Measurements from ENCODE around the gene RFC5.
"Not testable (repeated sequence)": the region's sequence is repeated elsewhere in the genome, so short reads cannot be mapped to it uniquely, and the experiment has no call there.

Gene RFC5

DNA sequence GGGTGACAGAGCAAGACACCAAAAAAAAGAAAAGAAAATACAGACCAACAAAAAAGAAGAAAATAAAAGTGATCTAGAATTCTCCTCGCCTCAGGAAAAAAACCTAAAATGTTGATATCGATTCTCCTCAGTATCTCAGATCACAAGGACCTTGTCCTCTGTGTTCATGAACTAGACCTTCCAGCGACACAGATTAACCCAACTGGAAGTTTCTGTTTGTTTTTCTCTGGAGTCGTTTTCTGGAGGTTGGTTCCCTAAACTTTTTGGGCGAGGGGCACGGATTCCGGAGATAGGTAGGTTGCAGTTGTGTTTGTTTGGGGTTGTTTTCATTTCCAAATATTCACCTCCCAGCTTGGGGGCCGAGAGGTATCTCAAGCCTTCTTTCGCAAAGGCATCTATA lies 559 bp upstream of the RFC5 start:
- DNase-seq, result no peak

DNA sequence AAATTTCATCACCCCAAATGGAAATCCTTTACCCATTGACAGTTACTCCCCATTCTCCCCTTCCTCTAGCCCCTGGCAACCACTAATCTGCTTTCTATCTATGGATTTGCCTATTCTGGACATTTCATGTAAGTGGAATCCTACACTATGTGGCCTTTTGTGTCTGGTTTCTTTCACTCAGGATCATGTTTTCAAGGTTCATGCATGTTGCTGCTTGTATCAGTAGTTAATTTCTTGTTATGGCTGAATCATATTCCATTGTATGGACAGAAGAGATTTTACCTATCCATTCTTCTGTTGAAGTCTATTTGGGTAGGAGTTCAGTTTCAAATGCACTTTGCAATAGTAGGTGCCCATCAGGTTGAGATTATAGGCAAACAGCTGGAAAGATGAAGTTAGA lies 1.4 kb downstream of the RFC5 start:
- DNase-seq, result no peak

DNA sequence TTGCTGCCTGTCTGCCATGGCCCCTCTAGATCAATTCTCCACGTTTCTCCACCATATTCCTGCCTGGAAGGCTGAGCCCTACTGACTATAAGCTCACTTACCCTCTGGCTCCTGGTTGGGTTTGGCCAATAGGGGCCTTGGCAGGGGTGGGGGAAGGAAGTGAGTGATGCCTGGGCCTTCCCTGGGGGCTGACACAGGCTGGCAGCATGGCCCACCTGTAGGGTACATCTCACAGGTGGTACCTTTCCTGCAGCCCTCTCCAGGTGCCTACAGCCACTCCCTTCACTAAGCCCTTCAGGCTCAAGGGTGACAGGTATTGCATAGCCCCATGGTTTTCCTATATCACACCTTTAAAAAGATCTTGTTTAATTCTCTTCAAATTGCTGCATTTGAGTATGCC lies 3.5 kb downstream of the RFC5 start:
- DNase-seq, result no peak

DNA sequence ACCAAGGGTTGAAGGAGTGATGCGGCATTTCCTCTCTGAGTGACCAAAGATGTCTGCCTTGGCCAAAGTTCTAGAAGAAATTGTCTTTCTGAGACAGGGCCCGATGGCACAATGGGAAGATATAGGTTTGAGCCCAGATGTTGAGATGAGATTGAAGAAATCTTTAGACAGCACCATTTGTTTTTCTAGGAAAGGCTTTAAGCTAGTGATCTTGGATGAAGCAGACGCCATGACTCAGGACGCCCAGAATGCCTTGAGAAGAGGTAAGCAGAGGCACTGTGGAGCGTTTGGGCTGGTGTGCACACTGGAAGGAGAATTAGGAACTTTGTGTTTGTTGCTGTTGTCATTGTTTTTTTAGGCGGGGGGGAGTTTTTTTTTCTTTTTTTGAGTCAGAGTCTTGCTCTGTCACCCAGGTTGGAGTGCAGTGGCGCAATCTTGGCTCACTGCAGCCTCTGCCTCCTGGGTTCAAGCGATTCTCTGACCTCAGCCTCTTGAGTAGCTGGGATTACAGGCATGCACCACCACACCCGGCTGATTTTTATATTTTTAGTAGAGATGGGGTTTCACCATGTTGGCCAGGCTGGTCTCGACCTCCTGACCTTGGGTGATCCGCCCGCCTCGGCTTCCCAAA lies 5.7 kb downstream of the RFC5 start:
- DNase-seq, result not testable (repeated sequence)

DNA sequence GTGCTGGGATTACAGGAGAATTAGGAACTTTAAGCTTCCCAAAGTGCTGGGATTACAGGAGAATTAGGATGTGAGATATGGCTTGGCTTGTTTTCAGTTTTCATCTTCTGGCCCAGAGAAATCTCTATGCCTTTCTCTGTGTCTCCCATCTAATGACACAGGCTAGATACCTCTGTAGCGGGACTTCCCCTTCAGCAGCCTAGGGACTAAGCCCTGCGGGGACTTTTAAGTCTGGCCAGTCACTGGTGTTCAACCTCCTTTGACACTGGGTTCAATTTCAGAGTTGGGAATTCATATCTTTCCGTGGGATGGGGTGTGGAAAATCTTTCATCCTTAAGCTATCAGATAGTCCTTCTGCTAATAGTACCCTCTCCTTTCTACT lies 6.2 kb downstream of the RFC5 start:
- DNase-seq, result no peak

DNA sequence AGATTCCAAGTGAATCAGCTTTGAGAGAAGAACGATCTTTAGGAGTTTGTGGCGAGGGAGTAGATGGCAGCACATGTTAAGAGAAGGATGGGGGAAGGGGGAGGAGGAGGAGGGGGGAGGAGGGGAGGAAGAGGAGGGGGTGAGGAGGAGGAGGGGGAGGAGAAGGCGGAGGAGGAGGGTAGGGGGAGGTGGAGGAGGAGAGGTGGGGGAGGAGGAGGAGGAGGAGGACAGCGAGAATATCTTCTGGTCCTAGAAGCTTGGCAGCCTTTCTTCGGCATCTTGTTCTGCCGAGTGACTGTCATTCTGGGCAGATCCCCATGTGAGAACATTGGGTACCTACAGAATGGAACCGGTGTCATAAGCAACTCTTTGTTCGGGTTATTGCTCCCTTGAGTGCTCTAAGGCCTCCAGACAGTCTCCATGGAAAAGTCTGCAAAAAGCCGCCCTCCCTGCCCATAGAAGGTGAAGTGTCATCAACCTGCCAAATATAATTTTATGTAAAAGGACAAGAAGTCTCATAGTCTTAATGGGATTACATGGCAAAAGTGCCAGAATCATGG lies 6.9 kb downstream of the RFC5 start:
- DNase-seq, result no peak

DNA sequence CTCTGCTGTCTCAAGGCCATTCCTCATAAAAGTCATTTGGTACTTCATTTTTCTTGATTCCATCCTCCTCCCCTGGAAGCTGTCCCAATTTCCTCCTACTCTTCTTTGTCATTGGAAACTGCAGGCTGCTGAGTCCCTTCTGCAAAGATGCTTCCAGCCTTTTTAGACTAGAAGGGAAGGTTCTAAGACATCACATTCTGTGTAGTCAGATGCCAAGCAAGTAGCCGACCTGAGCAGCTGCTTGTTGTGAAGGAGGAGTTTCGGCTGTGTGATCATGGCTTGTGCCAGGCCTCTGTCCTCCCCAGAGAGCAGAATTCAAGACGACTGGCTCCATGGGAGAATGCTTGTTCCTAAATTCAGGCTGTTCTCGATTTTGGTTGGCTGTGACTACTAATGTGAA lies 8.7 kb downstream of the RFC5 start:
- no peak for DNase-seq

DNA sequence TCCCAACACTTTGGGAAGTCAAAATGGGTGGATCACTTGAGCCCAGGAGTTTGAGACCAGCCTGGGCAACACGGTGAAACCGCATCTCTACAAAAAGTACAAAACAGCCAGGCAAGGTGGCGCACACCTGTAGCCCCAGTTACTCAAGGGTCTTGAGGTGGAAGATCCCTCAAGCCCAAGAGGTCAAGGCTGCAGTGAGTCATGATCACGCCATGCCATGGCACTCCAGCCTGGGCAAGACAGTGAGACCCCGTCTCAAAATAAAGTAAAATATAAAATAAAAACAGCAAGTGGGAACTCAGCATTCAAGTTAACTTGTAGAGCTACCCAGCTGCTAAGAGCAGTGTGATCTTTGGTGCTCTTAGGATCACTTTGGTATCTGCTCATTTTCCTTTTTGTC lies 12.7 kb downstream of the RFC5 start:
- no peak for DNase-seq

DNA sequence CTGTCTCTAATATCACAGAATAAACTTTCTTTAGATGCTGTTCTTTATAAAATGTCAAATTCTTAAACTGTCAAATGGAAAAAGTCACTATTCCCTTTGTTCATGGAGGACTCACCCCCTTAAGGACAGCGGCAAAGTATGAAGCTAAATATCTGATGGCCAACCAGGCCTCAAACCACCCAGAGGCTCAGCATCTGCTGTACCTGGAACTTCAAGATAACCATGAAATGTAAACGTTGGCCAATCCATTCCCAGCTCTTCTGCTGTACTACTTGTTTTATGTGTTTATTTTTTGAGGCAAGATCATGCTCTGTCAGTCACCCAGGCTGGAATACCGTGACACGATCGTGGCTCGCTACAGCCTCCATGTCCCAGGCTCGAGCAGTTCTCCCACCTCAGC lies 15.7 kb downstream of the RFC5 start:
- no peak for DNase-seq

DNA sequence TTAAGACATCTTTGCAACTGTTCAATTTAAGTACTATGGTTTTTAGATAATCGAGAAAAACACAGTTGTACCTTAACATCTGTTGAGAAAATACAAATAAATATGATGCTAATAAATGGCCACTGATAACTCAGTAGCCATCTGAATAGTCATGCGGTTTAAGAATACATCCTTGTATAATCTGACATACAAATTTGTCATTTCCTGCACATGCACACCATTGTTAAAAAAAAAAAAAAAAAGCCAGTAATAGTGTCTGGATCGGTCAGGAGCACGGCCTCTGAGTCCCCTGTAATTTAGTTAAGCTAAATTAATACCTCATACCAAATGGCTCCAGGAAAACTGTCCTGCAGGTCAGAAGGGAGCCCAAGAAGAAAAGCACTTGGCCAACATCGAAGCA lies 16.8 kb downstream of the RFC5 start:
- no peak for DNase-seq

DNA sequence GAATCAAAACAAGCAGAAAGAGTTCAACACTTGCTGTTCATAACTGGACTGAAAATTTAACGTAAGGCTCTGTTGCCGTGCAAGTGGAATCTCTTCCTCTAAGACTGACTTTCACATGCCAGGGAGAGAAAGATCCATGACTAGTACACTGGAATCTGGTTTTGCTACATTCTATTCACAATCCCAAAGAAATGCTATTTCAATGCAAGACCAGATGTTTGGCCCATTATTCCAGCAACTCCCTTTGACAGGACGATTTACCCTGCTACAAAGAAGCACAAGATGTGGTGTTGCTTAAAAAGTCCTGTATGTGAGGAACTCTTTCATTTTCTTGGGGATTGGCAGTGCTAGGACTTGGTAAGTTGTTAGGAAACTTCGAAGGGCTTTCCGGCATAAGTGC lies 17.4 kb downstream of the RFC5 start:
- no peak for DNase-seq

DNA sequence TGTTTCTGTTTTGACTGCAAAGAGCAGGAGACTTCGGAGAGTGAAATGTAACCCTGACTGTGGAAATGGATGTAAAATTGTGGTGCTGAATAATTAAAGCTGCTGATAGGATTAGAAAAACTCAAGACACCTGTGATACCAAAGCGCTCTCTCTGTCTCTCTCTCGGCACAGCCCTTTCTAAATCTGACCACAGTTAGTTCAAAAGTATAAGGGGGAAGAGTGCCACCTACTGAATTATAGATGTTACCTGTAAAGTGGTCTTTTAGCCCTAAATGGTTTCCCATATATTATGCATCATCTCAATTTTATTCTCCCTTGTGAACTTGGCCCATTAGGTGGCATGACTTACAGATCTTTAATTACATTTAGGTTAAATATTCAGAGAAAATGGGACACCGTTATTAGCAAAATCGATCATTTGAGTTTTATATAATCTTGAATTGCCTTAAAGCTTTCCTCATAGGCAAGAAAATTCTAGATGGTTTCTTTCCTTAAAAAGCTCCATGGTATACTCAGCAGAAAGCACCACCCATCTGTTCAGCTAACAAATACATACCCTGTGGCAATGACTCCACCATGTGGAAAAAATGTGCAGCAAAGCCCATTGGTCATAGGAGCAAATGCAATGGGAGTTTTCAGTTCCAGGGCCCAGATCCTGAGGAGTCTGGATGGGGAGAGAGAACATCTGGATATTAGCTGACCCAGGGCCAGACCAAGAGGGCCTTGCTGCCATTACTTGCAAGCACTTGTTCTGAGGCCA lies 18.1 kb downstream of the RFC5 start:
- DNase-seq, result no peak

DNA sequence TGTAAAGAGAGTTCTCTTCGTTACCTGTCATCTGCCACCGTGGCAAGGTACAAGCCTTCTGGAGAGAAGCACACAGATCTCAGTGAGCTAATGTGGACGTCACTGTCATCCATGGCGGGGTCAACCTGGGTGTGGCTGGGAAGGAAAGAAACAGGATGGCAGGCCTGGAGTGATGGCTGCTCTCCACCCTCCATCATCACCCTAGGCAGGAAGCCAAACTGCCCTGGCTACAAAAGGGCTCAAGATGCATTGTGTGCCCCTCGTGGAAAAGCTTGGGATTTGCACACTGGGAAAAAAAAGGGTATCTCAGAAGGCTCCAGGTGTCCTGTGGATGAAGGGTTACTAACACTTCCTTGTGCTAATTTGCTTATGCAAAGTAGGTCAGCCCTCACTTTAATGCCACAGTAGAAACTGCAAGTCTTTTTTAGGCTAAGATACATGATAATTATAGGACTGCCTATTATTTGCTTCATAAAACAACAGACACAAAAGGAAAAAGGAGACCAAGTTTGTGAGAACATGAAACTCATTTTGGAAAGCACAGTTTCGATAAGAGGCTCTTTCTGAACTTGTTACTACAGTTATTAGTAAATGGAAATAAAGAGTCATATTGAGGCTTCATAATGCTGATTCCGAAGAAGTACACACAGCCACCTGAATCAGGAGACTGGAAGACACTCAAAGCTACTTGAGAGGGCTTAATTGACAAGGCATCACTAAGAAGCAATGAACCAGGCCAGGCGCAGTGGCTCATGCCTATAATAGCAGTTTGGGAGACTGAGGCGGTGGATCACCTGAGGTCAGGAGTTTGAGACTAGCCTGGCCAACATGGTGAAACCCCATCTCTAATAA lies 18.9 kb downstream of the RFC5 start:
- DNase-seq, result no peak

DNA sequence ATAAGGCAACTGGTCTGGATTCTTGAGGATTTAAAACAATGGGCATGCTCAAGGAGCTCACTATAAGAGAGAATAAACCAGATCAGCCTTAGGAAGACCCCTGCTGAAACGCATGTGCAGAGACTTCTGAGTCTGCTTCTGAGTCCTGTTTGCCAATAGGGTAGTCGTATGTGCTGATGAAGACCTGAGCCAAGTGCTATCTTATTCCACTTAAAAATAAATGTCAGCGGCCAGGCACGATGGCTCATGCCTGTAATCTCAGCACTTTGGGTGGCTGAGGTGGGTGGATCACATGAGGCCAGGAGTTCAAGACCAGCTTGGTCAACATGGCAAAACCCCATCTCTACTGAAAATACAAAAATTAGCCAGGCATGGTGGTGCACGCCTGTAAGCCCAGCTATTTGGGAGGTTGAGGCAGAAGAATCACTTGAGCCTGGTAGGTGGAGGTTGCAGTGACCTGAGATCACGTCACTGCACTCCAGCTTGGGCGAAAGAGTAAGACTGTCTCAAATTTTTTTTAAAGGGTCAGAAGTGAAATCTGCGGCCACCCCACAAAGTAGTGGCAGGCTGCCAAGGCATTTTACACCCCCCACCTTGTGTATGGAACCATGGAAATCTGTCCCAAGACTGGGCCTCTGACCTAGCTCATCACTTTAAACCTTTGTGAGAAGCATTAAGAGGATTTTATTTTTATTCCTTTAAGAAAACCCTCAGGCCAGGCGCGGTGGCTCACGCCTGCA lies 20.3 kb downstream of the RFC5 start:
- no peak for DNase-seq

DNA sequence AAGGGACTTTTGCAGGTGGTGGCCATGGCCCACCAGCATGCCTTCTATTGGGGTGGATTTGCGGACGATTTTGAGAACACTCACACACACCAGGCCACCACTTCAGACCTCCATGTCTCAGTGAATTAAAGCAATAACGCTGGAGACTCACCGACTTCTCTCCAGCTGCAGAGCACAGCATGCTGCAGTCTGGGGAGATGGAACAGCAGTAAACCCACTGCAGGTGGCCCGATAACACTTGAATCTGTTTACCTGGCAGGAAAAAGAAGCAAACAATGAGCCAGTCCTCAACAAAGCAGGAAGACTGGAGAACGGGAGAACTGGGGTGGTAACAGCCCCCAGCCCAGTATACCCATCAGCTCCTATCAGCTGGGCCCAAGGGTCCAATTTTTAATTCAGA lies 21.6 kb downstream of the RFC5 start:
- no peak for DNase-seq

DNA sequence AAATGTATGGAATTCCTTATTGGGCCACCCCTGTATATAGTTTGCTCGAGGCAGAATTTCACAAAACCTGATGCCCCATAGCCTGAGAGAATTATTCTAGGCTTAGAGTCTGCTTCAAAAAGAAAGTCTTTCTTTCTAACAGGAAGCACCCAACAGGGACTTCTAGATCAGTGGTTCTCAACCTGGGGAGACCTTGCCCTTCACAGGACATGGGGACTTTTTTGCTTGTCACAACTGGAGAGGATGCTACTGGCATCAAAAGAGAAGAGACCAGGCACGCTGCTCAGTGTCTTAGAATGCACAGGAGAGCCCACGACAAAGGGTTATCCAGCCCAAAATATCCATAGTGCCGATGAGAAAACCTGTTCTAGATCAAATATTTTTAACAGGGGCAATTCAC lies 25.6 kb downstream of the RFC5 start:
- no peak for DNase-seq

DNA sequence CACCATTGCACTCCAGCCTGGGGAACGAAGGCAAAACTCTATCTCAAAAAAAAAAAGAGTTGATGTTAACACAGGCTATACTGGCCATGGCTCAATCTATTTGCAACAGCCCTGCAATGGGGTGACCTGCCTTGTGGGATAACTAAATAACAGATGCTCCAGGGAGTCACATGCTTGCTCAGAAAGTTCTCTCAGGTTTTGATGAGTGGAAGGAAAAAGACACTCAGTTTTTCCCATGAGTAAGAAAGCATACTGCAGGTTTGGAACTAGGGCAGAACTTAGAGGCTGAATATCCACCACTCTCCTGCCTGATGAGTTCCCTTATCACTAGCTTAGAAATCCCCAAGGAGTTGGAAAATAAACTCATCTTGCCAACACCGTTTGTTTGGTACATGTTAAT lies 27.6 kb downstream of the RFC5 start:
- no peak for DNase-seq

DNA sequence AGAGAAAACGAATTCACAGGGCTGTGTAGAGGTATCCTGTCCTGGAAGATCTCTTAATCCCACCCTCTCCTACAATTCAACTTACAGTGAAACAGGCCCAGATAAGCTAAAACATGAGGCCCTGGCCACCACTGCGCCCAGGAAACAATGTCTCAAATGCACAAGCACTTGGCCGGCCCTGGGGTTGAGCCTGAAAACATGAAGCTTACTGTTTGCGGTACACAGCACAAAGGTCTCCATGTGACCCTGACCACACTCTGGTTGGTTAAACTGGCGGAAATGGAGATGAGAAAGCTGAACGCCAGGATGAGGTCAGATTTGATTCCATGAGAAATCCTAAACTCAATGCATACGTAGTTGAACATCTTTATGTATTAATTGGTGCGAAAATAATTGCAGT lies 28.1 kb downstream of the RFC5 start:
- DNase-seq, result no peak

DNA sequence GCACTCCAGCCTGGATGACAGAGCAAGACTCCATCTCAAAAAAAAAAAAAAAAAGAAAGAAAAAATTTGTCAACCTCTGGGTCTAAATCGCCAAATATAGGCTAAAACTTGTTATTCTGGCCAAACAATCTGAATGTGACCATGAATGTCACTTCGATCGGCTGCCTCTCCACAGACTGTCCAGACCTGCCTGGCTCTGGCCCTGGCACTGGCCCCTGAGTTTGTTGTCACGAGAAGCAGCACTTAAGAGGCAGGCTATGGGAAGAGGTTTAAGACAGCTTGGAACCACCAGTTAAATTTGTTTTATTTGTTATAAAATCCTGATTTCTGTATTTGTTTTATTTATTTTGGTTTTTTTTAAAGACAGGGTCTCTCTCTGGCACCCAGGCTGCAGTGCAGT lies 29.9 kb downstream of the RFC5 start:
- DNase-seq, result no peak

DNA sequence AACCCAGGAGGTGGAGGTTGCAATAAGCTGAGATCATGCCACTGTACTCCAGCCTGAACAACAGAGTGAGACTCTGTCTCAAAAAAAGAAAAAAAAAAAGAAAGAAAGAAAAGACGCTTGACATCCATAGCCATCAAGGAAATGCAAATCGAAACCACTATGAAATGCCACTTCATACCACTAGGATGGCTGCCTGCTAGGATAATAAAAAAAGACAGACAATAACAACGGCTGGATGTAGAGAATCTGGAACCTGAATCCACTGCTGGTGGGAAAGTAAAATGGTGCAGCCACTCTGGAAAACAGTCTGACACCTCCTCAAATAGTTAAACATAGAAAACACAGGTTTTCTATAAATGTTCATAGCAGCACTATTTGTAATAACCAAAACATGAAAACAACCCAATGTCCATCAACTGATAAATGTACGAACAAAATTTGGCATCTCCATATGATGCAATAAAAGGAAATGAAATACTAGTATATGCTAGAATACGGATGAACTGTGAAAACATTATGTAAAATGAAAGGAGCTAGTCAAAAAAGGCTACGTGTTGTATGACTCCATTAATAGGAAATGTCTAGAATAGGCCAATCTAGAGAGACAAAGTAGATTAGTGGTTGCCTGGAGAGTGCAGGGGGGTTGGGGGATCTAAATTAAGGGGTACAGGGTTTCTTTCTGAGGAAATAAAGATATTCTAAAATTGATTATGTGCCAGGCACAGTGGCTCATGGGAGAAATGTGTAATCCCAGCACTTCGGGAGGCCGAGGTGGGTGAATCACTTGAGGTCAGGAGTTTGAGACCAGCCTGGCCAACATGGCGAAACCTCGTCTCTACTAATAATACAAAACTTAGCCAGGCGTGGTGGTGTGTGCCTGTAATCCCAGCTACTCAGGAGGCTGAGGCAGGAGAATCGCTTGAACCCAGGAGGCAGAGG lies 34.7 kb downstream of the RFC5 start:
- DNase-seq, result no peak

DNA sequence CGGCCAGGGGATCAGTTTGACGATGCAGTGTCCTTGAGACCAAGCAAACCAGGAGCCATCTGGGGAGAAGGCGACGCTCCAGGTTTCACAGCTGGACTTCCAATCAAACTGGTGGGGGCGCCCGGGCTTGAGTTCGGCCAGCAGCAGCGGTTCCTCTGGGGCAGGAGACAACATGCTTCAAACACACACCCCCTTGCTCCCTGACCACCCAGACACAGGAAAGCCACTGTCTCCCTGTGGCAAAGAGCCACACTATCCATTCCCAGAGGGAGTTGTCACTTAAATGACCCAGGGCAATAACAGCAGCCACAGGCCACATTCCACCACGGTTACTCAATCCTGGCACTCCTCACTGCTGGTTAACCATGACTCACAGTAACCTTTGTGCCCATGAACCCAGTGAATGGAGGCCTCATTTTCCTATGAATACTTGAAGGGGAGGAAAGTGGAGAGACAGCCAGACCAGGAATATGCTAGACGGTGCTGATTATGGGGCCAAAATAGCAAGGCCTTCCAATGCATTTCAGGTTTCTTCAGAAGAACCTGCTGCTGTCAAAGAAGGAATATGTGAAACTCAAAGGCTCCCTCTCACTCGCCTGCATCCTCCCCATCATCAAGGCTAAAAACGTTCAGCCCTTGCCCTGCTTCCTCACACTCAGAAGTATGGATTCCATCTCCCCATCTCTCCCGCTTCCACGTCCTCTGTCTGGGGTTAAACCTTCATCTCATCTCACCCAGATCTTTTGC lies 36.0 kb downstream of the RFC5 start:
- no peak for DNase-seq

Measured in hematopoietic multipotent progenitor cell treated with erythropoietin and hydrocortisone succinate and interleukin-3 and kit ligand, for 6 days (in vitro differentiated cells).